Adrenal gland (tissue), 5 donors: ENCODE data around the gene MAX.

ENCODE experiments used
- POLR2A ChIP-seq, 2 donors: fragments of 450-650 bp; IDR thresholded peaks; one replicate each; pipeline ENCODE4 v1.6.1; 2017; ENCODE audit warnings: antibody characterized with exemption in 2 of 2, mild to moderate bottlenecking in 2 of 2, moderate library complexity in 1 of 2
- TF ChIP-seq, protein P1 (sequence below), 6 experiments: fragments of 450-650 bp in 4 of 6; fragments of 200-600 bp in 2 of 6; sonication (generic) in 1 of 6; IDR thresholded peaks; 1 replicate in 5 of 6; 2 replicates in 1 of 6; pipeline versions ENCODE4 v1.5.1 to v1.8.0; 2016 to 2021; ENCODE audit warnings: antibody characterized with exemption in 6 of 6, mild to moderate bottlenecking in 2 of 6, moderate library complexity in 1 of 6
- donor health status: DM: no; HTN: no; CAD: no.

GRCh38 chr14:65079201-65079600 is 23.1 kb downstream of the MAX start:
- TF ChIP-seq, protein P1, sequence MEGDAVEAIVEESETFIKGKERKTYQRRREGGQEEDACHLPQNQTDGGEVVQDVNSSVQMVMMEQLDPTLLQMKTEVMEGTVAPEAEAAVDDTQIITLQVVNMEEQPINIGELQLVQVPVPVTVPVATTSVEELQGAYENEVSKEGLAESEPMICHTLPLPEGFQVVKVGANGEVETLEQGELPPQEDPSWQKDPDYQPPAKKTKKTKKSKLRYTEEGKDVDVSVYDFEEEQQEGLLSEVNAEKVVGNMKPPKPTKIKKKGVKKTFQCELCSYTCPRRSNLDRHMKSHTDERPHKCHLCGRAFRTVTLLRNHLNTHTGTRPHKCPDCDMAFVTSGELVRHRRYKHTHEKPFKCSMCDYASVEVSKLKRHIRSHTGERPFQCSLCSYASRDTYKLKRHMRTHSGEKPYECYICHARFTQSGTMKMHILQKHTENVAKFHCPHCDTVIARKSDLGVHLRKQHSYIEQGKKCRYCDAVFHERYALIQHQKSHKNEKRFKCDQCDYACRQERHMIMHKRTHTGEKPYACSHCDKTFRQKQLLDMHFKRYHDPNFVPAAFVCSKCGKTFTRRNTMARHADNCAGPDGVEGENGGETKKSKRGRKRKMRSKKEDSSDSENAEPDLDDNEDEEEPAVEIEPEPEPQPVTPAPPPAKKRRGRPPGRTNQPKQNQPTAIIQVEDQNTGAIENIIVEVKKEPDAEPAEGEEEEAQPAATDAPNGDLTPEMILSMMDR (IDR thresholded peaks at IDR 0.05): no peak
- TF ChIP-seq POLR2A (IDR thresholded peaks at IDR 0.05): no peak
